Measurements from ENCODE around the gene FAM219B.

The FAM219B gene

GRCh38 chr15:74872702-74873035 is 34.0 kb downstream of the FAM219B start:
- peak overlapping the region; percentile 91 for H3K27ac Mint-ChIP-seq
- no peak for ATAC-seq
- peaks cover 57% of the 10 kb centered on the region for H3K4me1 Mint-ChIP-seq
- no peaks in the 10 kb centered on the region for H3K9me3 Mint-ChIP-seq
- no peaks in the 10 kb centered on the region for H3K27me3 Mint-ChIP-seq
- peak overlapping the region; percentile 97 for H3K4me3 Mint-ChIP-seq
- peaks cover 21% of the 10 kb centered on the region for H3K36me3 Mint-ChIP-seq (ENCODE audit: low read depth)
- no peak for DNase-seq

- peak overlapping the region; percentile 84 for H3K27ac Mint-ChIP-seq
- H3K4me3 Mint-ChIP-seq: peak overlapping the region; percentile 58
- peaks cover 76% of the 10 kb centered on the region for H3K4me1 Mint-ChIP-seq
- no peaks in the 10 kb centered on the region for H3K27me3 Mint-ChIP-seq
- ATAC-seq (no peak), DNase-seq (no peak)
- peaks cover 32% of the 10 kb centered on the region for H3K36me3 Mint-ChIP-seq (ENCODE audit: low read depth)
- no peaks in the 10 kb centered on the region for H3K9me3 Mint-ChIP-seq
Measured at GRCh38 chr15:74870436-74871215, 36.0 kb downstream of the FAM219B start.

- peak; percentile 30 for ATAC-seq
- H3K4me1 Mint-ChIP-seq: peaks cover 81% of the 10 kb centered on the region
- H3K9me3 Mint-ChIP-seq: no peaks in the 10 kb centered on the region
- peak; percentile 32 for DNase-seq
- no peaks in the 10 kb centered on the region for H3K27me3 Mint-ChIP-seq
- H3K36me3 Mint-ChIP-seq (ENCODE audit: low read depth): peaks cover 32% of the 10 kb centered on the region
- peak overlapping the region; percentile 84 for H3K27ac Mint-ChIP-seq
- peak overlapping the region; percentile 58 for H3K4me3 Mint-ChIP-seq
Measured at GRCh38 chr15:74869726-74870407, 36.8 kb downstream of the FAM219B start.

- Mint-ChIP-seq H3K9me3 (no peaks in the 10 kb centered on the region), H3K36me3 (ENCODE audit: low read depth) (peaks cover 32% of the 10 kb centered on the region), H3K27me3 (no peaks in the 10 kb centered on the region), H3K4me3 (no peak overlapping the region), H3K27ac (peak overlapping the region; percentile 84), H3K4me1 (peaks cover 84% of the 10 kb centered on the region)
- ATAC-seq (no peak), DNase-seq (no peak)
Measured at GRCh38 chr15:74869372-74869725, 37.3 kb downstream of the FAM219B start.

- Mint-ChIP-seq H3K4me3 (peak overlapping the region; percentile 2), H3K4me1 (peaks cover 86% of the 10 kb centered on the region), H3K27me3 (no peaks in the 10 kb centered on the region), H3K27ac (peak overlapping the region; percentile 73), H3K36me3 (ENCODE audit: low read depth) (peaks cover 34% of the 10 kb centered on the region), H3K9me3 (no peaks in the 10 kb centered on the region)
- ATAC-seq: no peak
- no peak for DNase-seq
Measured at GRCh38 chr15:74868059-74868458, 38.6 kb downstream of the FAM219B start.

GRCh38 chr15:74867466-74868038 is 39.1 kb downstream of the FAM219B start:
- no peak for DNase-seq
- no peaks in the 10 kb centered on the region for H3K27me3 Mint-ChIP-seq
- peak overlapping the region; percentile 73 for H3K27ac Mint-ChIP-seq
- H3K36me3 Mint-ChIP-seq (ENCODE audit: low read depth): peaks cover 30% of the 10 kb centered on the region
- no peak for ATAC-seq
- H3K9me3 Mint-ChIP-seq: no peaks in the 10 kb centered on the region
- H3K4me1 Mint-ChIP-seq: peaks cover 84% of the 10 kb centered on the region
- peak overlapping the region; percentile 2 for H3K4me3 Mint-ChIP-seq

- ATAC-seq: no peak
- no peaks in the 10 kb centered on the region for H3K27me3 Mint-ChIP-seq
- peaks cover 27% of the 10 kb centered on the region for H3K36me3 Mint-ChIP-seq (ENCODE audit: low read depth)
- no peak overlapping the region for H3K27ac Mint-ChIP-seq
- H3K4me3 Mint-ChIP-seq: no peak overlapping the region
- peaks cover 75% of the 10 kb centered on the region for H3K4me1 Mint-ChIP-seq
- DNase-seq: no peak
- H3K9me3 Mint-ChIP-seq: no peaks in the 10 kb centered on the region
Measured at GRCh38 chr15:74866090-74866489, 40.6 kb downstream of the FAM219B start.

GRCh38 chr15:74865316-74865715 is 41.3 kb downstream of the FAM219B start:
- Mint-ChIP-seq H3K4me3 (no peak overlapping the region), H3K27ac (peak overlapping the region; percentile 60), H3K4me1 (peaks cover 68% of the 10 kb centered on the region), H3K27me3 (no peaks in the 10 kb centered on the region), H3K9me3 (no peaks in the 10 kb centered on the region), H3K36me3 (ENCODE audit: low read depth) (peaks cover 27% of the 10 kb centered on the region)
- ATAC-seq (no peak), DNase-seq (no peak)

- H3K4me1 Mint-ChIP-seq: peaks cover 64% of the 10 kb centered on the region
- peak overlapping the region; percentile 11 for H3K27ac Mint-ChIP-seq
- no peaks in the 10 kb centered on the region for H3K9me3 Mint-ChIP-seq
- no peaks in the 10 kb centered on the region for H3K27me3 Mint-ChIP-seq
- no peak overlapping the region for H3K4me3 Mint-ChIP-seq
- DNase-seq: no peak
- ATAC-seq: no peak
- peaks cover 23% of the 10 kb centered on the region for H3K36me3 Mint-ChIP-seq (ENCODE audit: low read depth)
Measured at GRCh38 chr15:74864296-74864695, 42.4 kb downstream of the FAM219B start.

- Mint-ChIP-seq H3K4me3 (no peak overlapping the region), H3K27ac (peak overlapping the region; percentile 30), H3K27me3 (no peaks in the 10 kb centered on the region), H3K36me3 (ENCODE audit: low read depth) (peaks cover 19% of the 10 kb centered on the region), H3K4me1 (peaks cover 65% of the 10 kb centered on the region), H3K9me3 (no peaks in the 10 kb centered on the region)
- DNase-seq (no peak), ATAC-seq (peak; percentile 70)
Measured at GRCh38 chr15:74863239-74864056, 43.2 kb downstream of the FAM219B start.

- Mint-ChIP-seq H3K4me3 (no peak overlapping the region), H3K4me1 (peaks cover 41% of the 10 kb centered on the region), H3K27ac (peak overlapping the region; percentile 82), H3K36me3 (ENCODE audit: low read depth) (peaks cover 1% of the 10 kb centered on the region), H3K27me3 (no peaks in the 10 kb centered on the region), H3K9me3 (no peaks in the 10 kb centered on the region)
- no peak for ATAC-seq
- DNase-seq: no peak
Measured at GRCh38 chr15:74858369-74858740, 48.3 kb downstream of the FAM219B start.

- DNase-seq (peak; percentile 13), ATAC-seq (peak; percentile 85)
- no peak overlapping the region for H3K4me3 Mint-ChIP-seq
- peaks cover 38% of the 10 kb centered on the region for H3K4me1 Mint-ChIP-seq
- peaks cover 1% of the 10 kb centered on the region for H3K36me3 Mint-ChIP-seq (ENCODE audit: low read depth)
- no peaks in the 10 kb centered on the region for H3K27me3 Mint-ChIP-seq
- no peaks in the 10 kb centered on the region for H3K9me3 Mint-ChIP-seq
- H3K27ac Mint-ChIP-seq: peak overlapping the region; percentile 82
Measured at GRCh38 chr15:74857671-74858368, 48.8 kb downstream of the FAM219B start.

- Mint-ChIP-seq H3K9me3 (no peaks in the 10 kb centered on the region), H3K27ac (peak overlapping the region; percentile 82), H3K36me3 (ENCODE audit: low read depth) (peaks cover 1% of the 10 kb centered on the region), H3K4me1 (peaks cover 37% of the 10 kb centered on the region), H3K4me3 (no peak overlapping the region), H3K27me3 (no peaks in the 10 kb centered on the region)
- DNase-seq (no peak), ATAC-seq (peak; percentile 30)
Measured at GRCh38 chr15:74857082-74857655, 49.5 kb downstream of the FAM219B start.

- Mint-ChIP-seq H3K9me3 (no peaks in the 10 kb centered on the region), H3K27ac (no peak overlapping the region), H3K36me3 (ENCODE audit: low read depth) (peaks cover 1% of the 10 kb centered on the region), H3K4me3 (no peak overlapping the region), H3K4me1 (peaks cover 37% of the 10 kb centered on the region), H3K27me3 (no peaks in the 10 kb centered on the region)
- DNase-seq (no peak), ATAC-seq (no peak)
Measured at GRCh38 chr15:74856537-74856936, 50.1 kb downstream of the FAM219B start.
